Vagina (tissue), 2 donors: Measurements from ENCODE around the gene SHISA6.

Experiments used
- CTCF ChIP-seq, 3 experiments: fragments of 450-650 bp in 2 of 3; fragments of 200-600 bp in 1 of 3; sonication (generic) in 1 of 3; IDR thresholded peaks; one replicate each; pipeline ENCODE4 v1.5.1; 2017 to 2019; ENCODE audit warnings: antibody characterized with exemption in 3 of 3, mild to moderate bottlenecking in 2 of 3, moderate library complexity in 2 of 3
- POLR2A ChIP-seq, 2 donors: fragments of 450-650 bp; IDR thresholded peaks; one replicate each; pipeline ENCODE4 v1.6.1; 2017; ENCODE audit warnings: antibody characterized with exemption in 2 of 2, mild to moderate bottlenecking in 2 of 2, moderate library complexity in 2 of 2
- POLR2AphosphoS5 ChIP-seq, 2 donors: sonication (generic); formaldehyde crosslinking; IDR thresholded peaks; one replicate each; pipeline ENCODE4 v1.9.0; 2017; ENCODE audit warnings: antibody characterized with exemption in 2 of 2, mild to moderate bottlenecking in 2 of 2, low read depth in 1 of 2; ENCODE audit not compliant: insufficient read depth in 1 of 2

- TF ChIP-seq CTCF (IDR thresholded peaks at IDR 0.05) (no peak), POLR2AphosphoS5 (IDR thresholded peaks at IDR 0.05; ENCODE audit: insufficient read depth in 1 of 2, low read depth in 1 of 2) (no peak), POLR2A (IDR thresholded peaks at IDR 0.05) (no peak)
These were observed 342.4 kb downstream of the SHISA6 start for GRCh38 chr17:11583306-11583992.
